GM21737 (cell line): ENCODE data around the gene ATP1A4.

Experiments
- ATAC-seq: cut with Tn5 transposase; IDR thresholded peaks from one replicate; pipeline ENCODE4 v1.9.1; 2021; ENCODE audit warnings: mild to moderate bottlenecking, moderate library complexity; ENCODE audit not compliant: unreplicated experiment

ATP1A4 gene

GRCh38 chr1:160139840-160140239 lies 11.6 kb upstream of the ATP1A4 start:
- ATAC-seq: no peak

- ATAC-seq: no peak
Measured at GRCh38 chr1:160143695-160144094, 7.7 kb upstream of the ATP1A4 start.

DNA sequence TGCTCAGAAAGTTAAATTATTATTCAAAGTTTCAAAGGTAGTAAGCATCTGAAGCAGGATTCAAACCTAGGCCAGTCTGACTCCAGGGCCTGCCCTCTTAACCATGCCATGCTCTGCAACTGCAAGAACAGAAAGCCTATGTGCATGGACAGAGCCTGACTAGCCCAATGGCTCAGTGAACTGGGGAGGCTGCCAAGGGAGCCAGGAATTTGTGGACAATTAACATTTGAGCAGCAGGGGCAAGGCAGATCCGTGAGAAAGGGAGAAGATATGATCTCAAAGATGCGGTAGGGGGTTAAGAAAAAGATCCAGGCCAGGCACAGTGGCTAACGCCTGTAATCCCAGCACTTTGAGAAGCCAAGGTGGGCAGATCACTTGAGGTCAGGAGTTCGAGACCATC lies 6.5 kb upstream of the ATP1A4 start:
- no peak for ATAC-seq

DNA sequence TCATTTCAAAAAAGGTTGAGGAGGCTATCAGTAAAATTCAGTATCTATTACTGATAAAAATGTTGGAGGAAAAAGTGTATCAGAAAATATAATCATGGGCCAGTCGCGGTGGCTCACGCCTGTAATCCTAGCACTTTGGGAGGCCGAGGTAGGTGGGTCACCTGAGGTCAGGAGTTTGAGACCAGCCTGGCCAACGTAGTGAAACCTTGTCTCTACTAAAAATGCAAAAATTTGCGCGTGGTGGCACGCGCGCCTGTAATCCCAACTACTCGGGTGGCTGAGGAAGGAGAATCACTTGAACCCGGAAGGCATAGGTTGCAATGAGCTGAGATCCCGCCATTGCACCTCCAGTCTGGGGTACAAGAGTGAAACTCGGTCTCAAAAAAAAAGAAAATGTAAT lies 5.3 kb upstream of the ATP1A4 start:
- ATAC-seq: no peak

- no peak for ATAC-seq
Measured at GRCh38 chr1:160148121-160148520, 3.3 kb upstream of the ATP1A4 start.

- ATAC-seq: no peak
Measured at GRCh38 chr1:160149233-160149632, 2.2 kb upstream of the ATP1A4 start.

DNA sequence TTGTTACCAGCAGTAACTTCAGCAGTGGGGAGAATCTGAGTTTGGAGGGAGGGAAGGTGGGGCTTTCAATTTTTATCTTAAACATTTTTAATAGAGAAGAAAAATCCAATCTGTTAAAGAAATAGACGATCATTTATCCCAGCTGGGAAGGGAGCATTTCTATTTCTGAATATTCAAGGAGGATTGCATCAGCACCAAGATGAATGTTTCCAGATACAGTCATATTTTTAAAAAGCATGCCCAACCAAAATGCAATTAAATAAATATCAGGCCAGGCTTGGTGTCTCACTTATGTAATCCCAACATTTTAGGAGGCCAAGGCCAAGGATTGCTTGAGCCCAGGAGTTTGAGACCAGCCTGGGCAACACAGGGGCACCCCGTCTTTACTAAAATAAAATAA lies 1.7 kb upstream of the ATP1A4 start:
- no peak for ATAC-seq

DNA sequence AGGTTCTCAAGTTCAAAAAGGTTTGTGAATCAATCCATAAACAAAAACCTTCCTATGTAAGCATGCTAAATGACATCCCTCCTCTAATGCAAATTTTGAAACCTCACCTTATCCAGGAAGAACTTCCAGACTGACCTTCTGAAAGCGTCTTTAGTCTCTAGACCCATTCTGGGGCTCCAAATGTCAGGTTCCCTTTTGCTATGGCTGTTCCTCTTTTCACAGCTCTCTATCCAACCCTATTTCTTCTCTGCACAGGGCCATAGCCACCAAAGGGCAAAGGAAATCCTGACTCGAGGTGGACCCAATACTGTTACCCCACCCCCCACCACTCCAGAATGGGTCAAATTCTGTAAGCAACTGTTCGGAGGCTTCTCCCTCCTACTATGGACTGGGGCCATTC lies 3.4 kb downstream of the ATP1A4 start:
- no peak for ATAC-seq

DNA sequence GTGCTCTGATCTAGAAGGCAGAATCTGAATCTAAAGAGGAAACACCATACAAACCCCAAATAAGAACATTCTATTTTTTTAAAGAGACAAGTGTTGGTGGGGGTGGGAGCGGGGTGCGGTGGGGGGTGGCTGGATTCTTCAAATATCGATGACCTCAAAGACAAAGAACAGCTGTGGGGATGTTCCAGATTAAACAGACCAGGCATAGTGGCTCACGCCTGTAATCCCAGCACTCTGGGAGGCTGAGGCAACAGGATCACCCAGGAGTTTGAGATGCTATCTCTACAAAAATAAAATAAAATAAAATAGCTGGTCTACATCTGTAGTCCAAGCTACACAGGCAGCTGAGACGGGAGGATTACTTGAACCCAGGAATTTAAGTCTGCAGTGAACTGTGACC lies 5.0 kb downstream of the ATP1A4 start:
- ATAC-seq: no peak

GRCh38 chr1:160157174-160157573 lies 5.8 kb downstream of the ATP1A4 start:
- ATAC-seq: no peak

GRCh38 chr1:160158031-160158430 lies 6.6 kb downstream of the ATP1A4 start:
- ATAC-seq: no peak

- ATAC-seq: no peak
Measured at GRCh38 chr1:160158534-160158933, 7.1 kb downstream of the ATP1A4 start.

GRCh38 chr1:160159846-160160245 lies 8.4 kb downstream of the ATP1A4 start:
- ATAC-seq: no peak

DNA sequence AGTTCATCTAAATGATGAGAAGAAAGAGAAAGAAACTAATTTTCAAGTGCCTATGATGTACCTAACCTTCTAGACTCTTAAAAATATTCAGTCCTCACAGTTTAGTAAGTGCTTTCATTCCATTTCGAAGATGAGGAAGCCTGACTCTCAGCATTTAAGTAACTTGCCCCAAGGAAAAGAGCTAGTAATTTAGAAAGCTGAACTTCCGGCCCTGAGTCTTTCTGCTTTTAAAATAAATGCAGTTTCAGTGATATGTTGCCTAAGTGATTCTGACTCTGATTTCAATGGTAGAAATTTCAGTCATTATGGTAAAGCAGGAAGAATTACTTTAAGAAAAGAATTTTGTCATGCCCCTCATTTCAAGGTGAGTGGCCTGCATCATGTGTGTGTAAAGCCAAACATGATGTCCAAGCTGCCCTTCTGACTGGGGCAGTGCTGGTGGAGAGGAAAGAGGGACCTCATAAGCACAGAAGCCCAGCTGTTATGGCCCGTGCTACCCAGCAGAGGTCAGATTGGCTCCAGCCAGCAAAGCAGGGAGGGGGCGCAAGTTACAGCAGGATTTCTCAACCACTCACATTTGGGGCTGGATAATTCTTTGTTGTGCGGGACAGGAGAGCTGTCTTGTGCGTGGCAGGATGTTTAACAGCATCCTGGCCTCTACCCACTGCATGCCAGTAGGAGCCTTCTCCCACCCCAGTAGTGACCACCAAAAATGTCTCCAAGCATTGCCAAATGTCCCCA lies 10.7 kb downstream of the ATP1A4 start:
- no peak for ATAC-seq

DNA sequence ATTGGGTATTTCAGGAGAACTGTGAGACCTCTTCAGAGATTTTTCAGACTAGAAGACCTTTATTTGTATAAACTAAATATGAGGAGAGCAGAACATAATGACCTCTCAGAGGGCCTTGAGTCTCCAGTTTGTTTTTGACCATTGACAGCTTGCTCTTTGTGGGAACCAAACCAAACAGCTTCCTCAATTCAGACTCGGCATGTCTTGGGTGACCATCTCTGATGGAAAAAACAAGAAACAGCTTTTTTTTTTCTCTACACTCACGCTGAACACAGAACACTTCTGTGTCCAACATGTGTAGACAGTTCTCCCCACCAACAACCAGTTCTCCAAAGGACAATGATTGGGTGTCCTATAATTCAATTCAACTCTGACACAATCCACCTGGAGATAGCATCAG lies 11.5 kb downstream of the ATP1A4 start:
- ATAC-seq: no peak

DNA sequence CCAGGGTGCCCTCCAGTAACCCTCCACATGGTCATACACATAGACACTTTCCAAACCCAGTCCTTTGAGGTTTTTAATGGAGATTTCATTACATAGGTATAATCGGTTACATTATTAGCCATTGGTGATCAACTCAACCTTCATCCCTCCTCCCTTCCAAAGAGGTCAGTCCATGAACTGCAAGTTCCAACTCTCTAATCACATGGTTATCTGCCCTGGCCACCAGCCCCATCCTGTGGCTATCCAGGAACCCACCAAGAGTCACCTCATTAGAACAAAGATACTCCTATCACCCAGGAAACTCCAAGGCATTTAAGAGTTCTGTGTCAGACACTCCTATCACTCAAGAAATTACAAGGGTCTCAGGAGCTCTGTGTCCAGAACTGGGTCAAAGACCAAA lies 12.2 kb downstream of the ATP1A4 start:
- ATAC-seq: no peak

- no peak for ATAC-seq
Measured at GRCh38 chr1:160164121-160164520, 12.7 kb downstream of the ATP1A4 start.

GRCh38 chr1:160166166-160166868 lies 14.9 kb downstream of the ATP1A4 start:
- ATAC-seq: no peak

DNA sequence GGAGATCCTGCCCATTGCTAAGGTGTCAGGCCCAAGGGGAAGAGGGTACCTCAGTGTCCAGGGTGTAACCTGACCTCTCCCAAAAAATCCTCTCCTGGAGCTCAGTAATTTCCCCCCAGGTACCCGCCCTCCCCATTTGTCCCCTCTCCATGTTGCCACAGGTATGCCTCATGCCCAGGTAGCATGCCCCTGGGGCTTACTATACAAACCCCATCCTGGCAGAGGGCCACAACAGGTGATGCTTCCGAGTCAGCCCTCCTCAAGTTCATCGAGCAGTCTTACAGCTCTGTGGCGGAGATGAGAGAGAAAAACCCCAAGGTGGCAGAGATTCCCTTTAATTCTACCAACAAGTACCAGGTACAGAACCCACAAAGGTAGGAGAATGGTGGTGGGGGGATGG lies 15.7 kb downstream of the ATP1A4 start:
- ATAC-seq: no peak

DNA sequence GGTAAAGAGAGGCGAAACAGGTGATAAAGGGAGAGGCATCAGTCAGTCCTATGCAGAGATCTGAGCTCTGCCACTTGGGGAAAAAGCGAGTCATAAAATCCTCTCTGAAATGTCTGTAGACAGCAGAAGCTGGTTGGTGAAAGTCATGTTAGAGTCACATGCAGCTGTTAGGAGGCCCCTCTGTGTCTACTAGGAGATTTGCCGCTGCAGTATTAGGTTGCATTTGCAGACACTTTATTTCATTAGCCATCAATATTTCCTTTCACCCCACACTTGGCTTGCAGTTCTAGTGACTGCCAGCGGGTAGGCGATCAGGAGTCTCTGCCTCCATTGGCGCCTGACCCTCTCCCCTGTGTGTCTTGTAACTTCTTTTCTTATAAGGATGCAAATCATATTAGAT lies 16.2 kb downstream of the ATP1A4 start:
- ATAC-seq: no peak

GRCh38 chr1:160168016-160168415 lies 16.6 kb downstream of the ATP1A4 start:
- ATAC-seq: no peak

GRCh38 chr1:160168609-160169369 lies 17.4 kb downstream of the ATP1A4 start:
- ATAC-seq: no peak
